ENCODE data around the gene MRPL30. TPM values are rescaled to one million over a fixed set of nuclear protein-coding genes. Genes with fewer than 3 reads are reported as not detected.

Gene MRPL30
- total and polyA plus RNA-seq, 2 of the 8 experiments (the other 6 are each of a cell fraction or from before 2014, with no cell fraction given) = 22.3 to 46.2 TPM

DNA sequence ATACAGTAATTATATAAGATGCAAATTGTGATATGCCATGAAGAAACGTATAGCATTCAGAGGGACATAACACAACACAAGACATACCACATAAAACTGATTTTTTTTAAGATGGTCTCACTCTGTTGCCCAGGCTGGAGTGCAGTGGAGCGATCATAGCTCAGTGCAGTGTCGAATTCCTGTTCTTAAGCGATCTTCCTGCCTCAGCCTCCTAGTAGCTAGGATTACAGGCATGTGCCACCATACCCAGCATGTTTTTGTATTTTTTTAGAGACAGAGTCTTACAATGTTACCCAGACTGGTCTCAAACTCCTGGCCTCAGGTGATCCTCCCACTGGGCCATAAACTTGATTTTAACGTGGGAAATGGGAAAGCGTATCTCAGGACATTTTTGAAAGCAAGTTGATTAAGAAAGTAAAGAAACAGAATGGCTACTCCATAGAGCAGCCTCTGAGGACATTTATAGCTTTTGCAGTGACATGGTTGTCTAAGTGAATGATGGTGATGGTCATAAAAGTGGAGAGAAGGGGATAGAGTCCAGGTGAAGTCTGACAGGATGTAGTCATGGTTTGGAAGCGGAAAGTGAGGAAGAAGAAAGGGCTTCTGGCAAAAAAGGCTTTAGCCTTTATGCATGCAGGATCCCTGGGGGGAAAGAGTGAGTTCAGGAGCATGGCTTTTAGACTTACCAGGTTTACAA is 28.6 kb upstream of the MRPL30 start:
- Histone ChIP-seq H2BK20ac (ENCODE audit: low read length) (no peak overlapping the region), H4K8ac (ENCODE audit: extremely low read depth, insufficient read depth, low read length) (no peak overlapping the region), H2BK5ac (ENCODE audit: low read depth, low read length) (no peak overlapping the region), H3K14ac (ENCODE audit: insufficient read length) (no peak overlapping the region), H2AK5ac (ENCODE audit: low read depth, low read length) (no peak overlapping the region), H3K36me3 (ENCODE audit: control insufficient read depth in 2 of 4, insufficient read depth in 4 of 4, low read length in 3 of 4) (peaks cover 0 to 9% (median 0%) of the 10 kb centered on the region in 4 experiments; a peak in 2 of 8 replicates), H2BK15ac (ENCODE audit: low read length) (no peak overlapping the region), H3K23me2 (ENCODE audit: low read depth, low read length) (peaks cover 11% of the 10 kb centered on the region), H3K4me2 (ENCODE audit: insufficient read depth in 1 of 2, low read depth in 2 of 2, low read length in 2 of 2) (no peak overlapping the region), H3K18ac (ENCODE audit: extremely low read depth, low read length) (no peak overlapping the region), H3K79me2 (ENCODE audit: control insufficient read depth in 1 of 2, insufficient read depth in 2 of 2, low read length in 2 of 2) (peaks cover 0 to 7% of the 10 kb centered on the region in 2 experiments; a peak in 2 of 4 replicates), H3K9me3 (ENCODE audit: insufficient read depth in 2 of 2, low read depth in 1 of 2, low read length in 1 of 2) (no peaks in the 10 kb centered on the region), H3K4me1 (replicated peaks in 1 of 4; ENCODE audit: control insufficient read depth in 3 of 4, insufficient read depth in 4 of 4, low read length in 3 of 4) (peaks cover 0 to 7% (median 3%) of the 10 kb centered on the region in 4 experiments; a peak in 2 of 7 replicates), H4K20me1 (replicated peaks in 1 of 2; ENCODE audit: control insufficient read depth in 1 of 2, insufficient read depth in 2 of 2, low read length in 2 of 2) (no peaks in the 10 kb centered on the region), H4K91ac (replicated peaks; ENCODE audit: insufficient read length, low read length) (no peak overlapping the region), H3K27me3 (replicated peaks in 1 of 4; ENCODE audit: control insufficient read depth in 3 of 4, extremely low read depth in 1 of 4, insufficient read depth in 3 of 4, low read length in 3 of 4) (no peaks in the 10 kb centered on the region), H3K79me1 (ENCODE audit: low read depth, low read length) (no peaks in the 10 kb centered on the region), H3K56ac (replicated peaks; ENCODE audit: insufficient read length, low read depth, low read length) (no peak overlapping the region), H2BK120ac (replicated peaks; ENCODE audit: low read depth, low read length) (no peak overlapping the region), H3K9ac (replicated peaks in 1 of 4; ENCODE audit: extremely low read depth in 1 of 4, low read depth in 3 of 4, low read length in 3 of 4) (no peak overlapping the region), H3K4ac (replicated peaks; ENCODE audit: insufficient read length, low read depth, low read length) (no peak overlapping the region), H3K27ac (ENCODE audit: low read depth, low read length) (no peak overlapping the region), H2BK12ac (ENCODE audit: low read depth, low read length) (no peak overlapping the region), H3K4me3 (ENCODE audit: extremely low read depth in 1 of 4, insufficient read depth in 2 of 4, low read depth in 3 of 4, low read length in 4 of 4) (no peak overlapping the region), H3K23ac (ENCODE audit: insufficient read length) (no peak overlapping the region), H4K5ac (ENCODE audit: insufficient read length, low read depth, low read length) (no peak overlapping the region), H2AFZ (ENCODE audit: low read length) (no peak overlapping the region)
- ChIA-PET CTCF (ENCODE audit: partially characterized antibody) (interaction anchor here (1.4 kb wide), 1 partner anchor 10 kb away, joined by 3 read pairs; no protein-coding TSS in a partner anchor), POLR2A (ENCODE audit: partially characterized antibody) (interaction anchor here (7.7 kb wide), 1 partner anchor 9 kb away, joined by 45 read pairs; the partner anchor contains the start of gene C2orf15)
- TF ChIP-seq SP2 (IDR thresholded peaks at IDR 0.05; ENCODE audit: low read length) = no peak
- whole genome bisulfite sequencing, 2 experiments (ENCODE audit: extremely low coverage in 1 of 2, insufficient coverage in 1 of 2, insufficient read length in 1 of 2, insufficient replicate concordance in 2 of 2, low coverage in 1 of 2, low lambda C conversion rate in 2 of 2, missing lambda C conversion rate in 1 of 2) = 88% methylated on average over 7 of the region's 7 CpGs; no CpG with 5 or more reads in 1 of the 2 experiments
- FAIRE-seq (no peak), DNase-seq (ENCODE audit: low read depth in 1 of 2, low spot score in 2 of 2) (no peak)
